Panc1 (cell line): ENCODE results near the gene DEFB113. TPM values are rescaled to one million over a fixed set of nuclear protein-coding genes. Genes with fewer than 3 reads are reported as not detected.

Experiments
- ATAC-seq: fragments of 200-7000 bp; cut with Tn5 transposase; 2 replicates; pipeline ENCODE4 v1.9.1; 2020; ENCODE audit warnings: mild to moderate bottlenecking, moderate library complexity
- BruUV-seq: library from RNA; stranded (reverse); fragments of 400-500 nt; replicated peaks from 2 replicates; lab custom pipeline; 2021; lab: Mats Ljungman, UMichigan
- CTCF ChIA-PET: fragments of 300-600 bp; sonication (Branson Sonifier 250); formaldehyde crosslinking; loops from one replicate; lab custom pipeline; 2022; ENCODE audit warnings: antibody characterized with exemption; lab: Charles Lee
- POLR2A ChIA-PET: fragments of 300-600 bp; sonication (Branson Sonifier 250); formaldehyde crosslinking; loops from one replicate; lab custom pipeline; 2022; ENCODE audit warnings: antibody characterized with exemption; lab: Charles Lee
- DNase-seq: peaks from one replicate; pipeline ENCODE4 v3.0.0-alpha.2; 2010; ENCODE audit warnings: low read depth, low spot score
- H3K27ac ChIP-seq: 2 replicates; pipeline ENCODE4 v1.5.1; 2011; ENCODE audit warnings: mild to moderate bottlenecking, low read length, inconsistent platforms
- H3K27me3 ChIP-seq: fragments of 200-500 bp; sonication (Bioruptor generic); 2 replicates; pipeline ENCODE4 v1.6.0; 2014; ENCODE audit warnings: low read length, inconsistent platforms; ENCODE audit not compliant: control insufficient read depth, insufficient read depth
- H3K36me3 ChIP-seq: fragments of 200-500 bp; sonication (Bioruptor generic); 2 replicates; pipeline ENCODE4 v1.5.1; 2014; ENCODE audit warnings: inconsistent platforms, mild to moderate bottlenecking, low read length, moderate library complexity; ENCODE audit not compliant: control insufficient read depth, insufficient read depth
- H3K4me1 ChIP-seq: 2 replicates; pipeline ENCODE4 v1.5.1; 2011; ENCODE audit warnings: inconsistent platforms, mild to moderate bottlenecking, low read length, moderate library complexity; ENCODE audit not compliant: control insufficient read depth, insufficient read depth
- H3K4me3 ChIP-seq, 2 experiments: 2 replicates each; pipeline ENCODE4 v1.5.1; 2011 to 2012; ENCODE audit warnings: low read depth in 2 of 2, low read length in 2 of 2, mild to moderate bottlenecking in 2 of 2, inconsistent platforms in 1 of 2, moderate library complexity in 1 of 2
- H3K9me3 ChIP-seq: fragments of 200-500 bp; sonication (Bioruptor generic); 2 replicates; pipeline ENCODE4 v1.5.1; 2014; ENCODE audit warnings: low read depth, mild to moderate bottlenecking, inconsistent platforms, low read length, moderate library complexity; ENCODE audit not compliant: control insufficient read depth, insufficient read depth
- CTCF ChIP-seq: fragments of 450-650 bp; IDR thresholded peaks from 2 replicates; pipeline ENCODE4 v1.5.1; 2017; ENCODE audit warnings: mild to moderate bottlenecking
- POLR2AphosphoS5 ChIP-seq: IDR thresholded peaks from 2 replicates; pipeline ENCODE4 v1.6.1; 2012; ENCODE audit warnings: mild to moderate bottlenecking, low read depth, low read length, moderate library complexity
- REST ChIP-seq, 2 experiments: IDR thresholded peaks; 2 replicates each; pipeline ENCODE4 v1.6.1; 2011 to 2012; ENCODE audit warnings: low read depth in 2 of 2, control low read depth in 1 of 2, low read length in 1 of 2, mild to moderate bottlenecking in 1 of 2, moderate library complexity in 1 of 2; ENCODE audit not compliant: insufficient read depth in 1 of 2
- SIN3A ChIP-seq: IDR thresholded peaks from 2 replicates; pipeline ENCODE4 v1.6.1; 2012; ENCODE audit warnings: low read depth, mild to moderate bottlenecking, low read length, moderate library complexity, borderline replicate concordance; ENCODE audit not compliant: insufficient read depth
- TCF7L2 ChIP-seq: IDR thresholded peaks from 2 replicates; pipeline ENCODE4 v1.6.1; 2011; ENCODE audit warnings: mild to moderate bottlenecking, low read depth, low read length, inconsistent platforms
- in situ Hi-C: cut with HindIII; loops from 2 replicates; pipeline ENCODE4 v1.10.0; 2016; ENCODE audit warnings: low sequenced_read_pairs, low pct_unique_long_range_greater_than_20kb
- intact Hi-C: fragments of 100-400 bp; cut with micrococcal nuclease; formaldehyde crosslinking; loops from one replicate; pipeline ENCODE4 v1.10.0; 2022; ENCODE audit not compliant: unreplicated experiment
- total RNA-seq: library from RNA; stranded (reverse); gene quantifications from one replicate; pipeline ENCODE4 v1.2.1, GENCODE V29; 2021; ENCODE audit not compliant: unreplicated experiment

DEFB113 gene
- total RNA-seq, 1 experiment from 2014 or later, result not detected

- in situ Hi-C loops, result no loop called here
- ATAC-seq (no peak), DNase-seq (no peak)
- no peak overlapping the region for H3K27ac ChIP-seq
- no peaks in the 10 kb centered on the region for H3K27me3 ChIP-seq
- no peak overlapping the region for H3K4me3 ChIP-seq
- intact Hi-C loops, result no loop called here
- no peaks in the 10 kb centered on the region for H3K4me1 ChIP-seq
- CTCF ChIA-PET, result no interaction called here
- POLR2A ChIA-PET, result no interaction called here
- no TSS peak for BruUV-seq
- no peaks in the 10 kb centered on the region for H3K9me3 ChIP-seq
- no peaks in the 10 kb centered on the region for H3K36me3 ChIP-seq
- TF ChIP-seq CTCF (no peak), SIN3A (no peak), POLR2AphosphoS5 (no peak), TCF7L2 (no peak), REST (IDR thresholded peaks at IDR 0.05; ENCODE audit: insufficient read depth in 1 of 2, low read depth in 2 of 2, low read length in 1 of 2) (no peak)
Observed at GRCh38 chr6:49966823-49967222, 2.6 kb downstream of the DEFB113 start.

GRCh38 chr6:49966334-49966733 lies 3.1 kb downstream of the DEFB113 start:
- intact Hi-C loops, result no loop called here
- TF ChIP-seq REST (IDR thresholded peaks at IDR 0.05; ENCODE audit: insufficient read depth in 1 of 2, low read depth in 2 of 2, low read length in 1 of 2), result no peak
- no peak for TF ChIP-seq POLR2AphosphoS5
- TF ChIP-seq TCF7L2, result no peak
- no peak for TF ChIP-seq SIN3A
- TF ChIP-seq CTCF, result no peak
- DNase-seq (no peak), ATAC-seq (no peak)
- POLR2A ChIA-PET, result no interaction called here
- Histone ChIP-seq H3K27me3 (no peaks in the 10 kb centered on the region), H3K9me3 (no peaks in the 10 kb centered on the region), H3K4me1 (no peaks in the 10 kb centered on the region), H3K27ac (no peak overlapping the region), H3K36me3 (no peaks in the 10 kb centered on the region), H3K4me3 (no peak overlapping the region)
- CTCF ChIA-PET, result no interaction called here
- BruUV-seq, result no TSS peak
- in situ Hi-C loops, result no loop called here
